GM20000 (cell line): ENCODE measurements around the gene CYP2C18.

Experiments used
- DNase-seq: peaks from one replicate; pipeline ENCODE4 v3.0.0; 2012; ENCODE audit warnings: low spot score
- CTCF ChIP-seq: IDR thresholded peaks from 2 replicates; pipeline ENCODE4 v1.5.1; 2012; ENCODE audit warnings: mild to moderate bottlenecking, control low read depth; ENCODE audit errors: extremely low read depth, missing control alignments

CYP2C18 gene

GRCh38 chr10:94687625-94688248, 4.2 kb downstream of the CYP2C18 start:
- TF ChIP-seq CTCF: no peak
- DNase-seq: no peak

- no peak for TF ChIP-seq CTCF
- no peak for DNase-seq
Observed at GRCh38 chr10:94706089-94706488, 22.6 kb downstream of the CYP2C18 start.

- TF ChIP-seq CTCF: no peak
- DNase-seq: no peak
Observed at GRCh38 chr10:94710578-94710977, 27.0 kb downstream of the CYP2C18 start.

GRCh38 chr10:94725871-94726270, 42.3 kb downstream of the CYP2C18 start:
- DNase-seq: no peak
- no peak for TF ChIP-seq CTCF

- no peak for TF ChIP-seq CTCF
- no peak for DNase-seq
Observed at GRCh38 chr10:94735197-94735596, 51.7 kb downstream of the CYP2C18 start.

- DNase-seq: no peak
- no peak for TF ChIP-seq CTCF
Observed at GRCh38 chr10:94738588-94738987, 55.1 kb downstream of the CYP2C18 start.

GRCh38 chr10:94747137-94747536, 63.6 kb downstream of the CYP2C18 start:
- TF ChIP-seq CTCF: no peak
- no peak for DNase-seq
